ENCODE measurements around the gene ARHGAP19.

The ARHGAP19 gene

GRCh38 chr10:97335188-97335619 lies 42.8 kb upstream of the ARHGAP19 start:
- no peak for TF ChIP-seq CTCF (IDR thresholded peaks at IDR 0.05; ENCODE audit: borderline replicate concordance, control extremely low read depth, extremely low read depth, insufficient read depth, missing control alignments)
- DNase-seq (ENCODE audit: low spot score), result no peak
- in situ Hi-C loops (cut with MboI; ENCODE audit: low sequenced_read_pairs, unreplicated experiment), result no loop called here

- in situ Hi-C loops (cut with MboI; ENCODE audit: low sequenced_read_pairs, unreplicated experiment), result no loop called here
Measured at GRCh38 chr10:97334370-97335175, 42.1 kb upstream of the ARHGAP19 start, which contains the start of gene FRAT2. Gene FRAT2 (minus strand): TSS chr10:97334729. CDS start chr10:97334572, 157 bp downstream.

GRCh38 chr10:97333601-97334369 lies 41.3 kb upstream of the ARHGAP19 start:
- TF ChIP-seq CTCF (IDR thresholded peaks at IDR 0.05; ENCODE audit: borderline replicate concordance, control extremely low read depth, extremely low read depth, insufficient read depth, missing control alignments), result no peak
- DNase-seq (ENCODE audit: low spot score), result peak; percentile 54
- in situ Hi-C loops (cut with MboI; ENCODE audit: low sequenced_read_pairs, unreplicated experiment), result no loop called here

More at GRCh38 chr10:97334370-97335175, 42.1 kb upstream of the ARHGAP19 start, which contains the start of gene FRAT2:
- TF ChIP-seq CTCF (IDR thresholded peaks at IDR 0.05; ENCODE audit: borderline replicate concordance, control extremely low read depth, extremely low read depth, insufficient read depth, missing control alignments), result no peak
- DNase-seq (ENCODE audit: low spot score), result peak; percentile 97

- in situ Hi-C loops (cut with MboI; ENCODE audit: low sequenced_read_pairs, unreplicated experiment), result no loop called here
- TF ChIP-seq CTCF (IDR thresholded peaks at IDR 0.05; ENCODE audit: borderline replicate concordance, control extremely low read depth, extremely low read depth, insufficient read depth, missing control alignments), result no peak
- no peak for DNase-seq (ENCODE audit: low spot score)
Measured at GRCh38 chr10:97333351-97333600, 40.8 kb upstream of the ARHGAP19 start.

- DNase-seq (ENCODE audit: low spot score), result no peak
- no peak for TF ChIP-seq CTCF (IDR thresholded peaks at IDR 0.05; ENCODE audit: borderline replicate concordance, control extremely low read depth, extremely low read depth, insufficient read depth, missing control alignments)
- in situ Hi-C loops (cut with MboI; ENCODE audit: low sequenced_read_pairs, unreplicated experiment), result no loop called here
Measured at GRCh38 chr10:97332591-97333350, 40.3 kb upstream of the ARHGAP19 start.

GRCh38 chr10:97331153-97331703 lies 38.8 kb upstream of the ARHGAP19 start:
- in situ Hi-C loops (cut with MboI; ENCODE audit: low sequenced_read_pairs, unreplicated experiment), result no loop called here
- TF ChIP-seq CTCF (IDR thresholded peaks at IDR 0.05; ENCODE audit: borderline replicate concordance, control extremely low read depth, extremely low read depth, insufficient read depth, missing control alignments), result no peak
- no peak for DNase-seq (ENCODE audit: low spot score)

All from GM13976 (cell line).